ENCODE results near the gene SLC5A1. TPM values are rescaled to one million over a fixed set of nuclear protein-coding genes. Genes with fewer than 3 reads are reported as not detected.
A peak's percentile ranks its signal among the peaks of the same experiment; 100 is the strongest.
"Not testable (repeated sequence)": the region's sequence is repeated elsewhere in the genome, so short reads cannot be mapped to it uniquely, and the experiment has no call there.

The SLC5A1 gene
- total and polyA plus RNA-seq, 3 experiments from 2014 or later, result not detected

DNA sequence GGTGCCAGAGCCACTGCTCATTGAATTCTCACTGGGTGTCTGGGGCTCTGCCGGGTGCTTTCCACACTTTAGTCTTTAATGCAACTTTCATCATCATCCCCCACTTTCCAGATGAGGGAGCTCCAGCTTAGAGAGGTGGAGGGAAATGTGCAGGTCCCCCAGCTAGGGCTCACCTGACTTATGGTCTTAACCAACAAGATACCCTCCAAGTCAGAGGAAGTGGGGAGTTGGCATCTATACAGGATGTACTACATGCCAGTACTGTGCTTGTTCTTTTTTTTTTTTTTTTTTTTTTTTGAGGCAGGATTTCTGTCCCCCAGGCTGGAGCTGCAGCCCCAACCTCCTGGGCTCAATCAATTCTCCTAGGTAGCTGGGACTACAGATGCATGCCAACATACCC lies 89.7 kb downstream of the SLC5A1 start:
- Mint-ChIP-seq H3K27ac (no peak overlapping the region), H3K9me3 (no peaks in the 10 kb centered on the region), H3K36me3 (peaks cover 0 to 3% (median 1%) of the 10 kb centered on the region in 3 donors), H3K4me3 (no peak overlapping the region), H3K4me1 (peaks cover 6 to 8% (median 6%) of the 10 kb centered on the region in 3 donors), H3K27me3 (peaks cover 0 to 4% of the 10 kb centered on the region in 2 donors)
- Histone ChIP-seq H3K9me3 (ENCODE audit: low read length) (no peaks in the 10 kb centered on the region), H3K36me3 (ENCODE audit: insufficient read depth, low read length) (no peaks in the 10 kb centered on the region), H3K4me1 (ENCODE audit: insufficient read depth, low read length) (peaks cover 10% of the 10 kb centered on the region), H3K27me3 (ENCODE audit: insufficient read depth, low read length, poor library complexity, severe bottlenecking) (no peaks in the 10 kb centered on the region), H3K4me3 (ENCODE audit: low read length) (no peak overlapping the region), H3K27ac (ENCODE audit: low read depth, low read length) (no peak overlapping the region)
- no peak for DNase-seq
- ChIA-PET CTCF (no interaction called here), POLR2A (no interaction called here)

DNA sequence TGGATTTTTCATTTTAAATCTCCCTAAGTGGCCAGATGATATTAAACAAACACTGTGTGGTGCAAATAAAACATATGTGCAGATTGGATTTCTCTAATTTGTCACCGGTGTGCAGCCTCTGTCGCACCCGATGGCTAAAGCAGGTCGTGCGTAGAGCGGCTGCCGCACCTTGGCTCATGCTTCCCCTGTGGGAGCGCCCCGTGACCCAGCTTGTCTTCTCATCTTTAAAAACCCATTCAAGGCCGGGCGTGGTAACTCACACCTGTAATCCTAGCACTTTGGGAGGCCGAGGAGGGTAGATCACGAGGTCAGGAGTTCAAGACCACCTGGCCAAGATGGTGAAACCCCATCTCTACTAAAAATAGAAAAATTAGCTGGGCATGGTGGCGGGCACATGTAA lies 91.7 kb downstream of the SLC5A1 start:
- H3K4me1 ChIP-seq (ENCODE audit: insufficient read depth, low read length), result peaks cover 15% of the 10 kb centered on the region

DNA sequence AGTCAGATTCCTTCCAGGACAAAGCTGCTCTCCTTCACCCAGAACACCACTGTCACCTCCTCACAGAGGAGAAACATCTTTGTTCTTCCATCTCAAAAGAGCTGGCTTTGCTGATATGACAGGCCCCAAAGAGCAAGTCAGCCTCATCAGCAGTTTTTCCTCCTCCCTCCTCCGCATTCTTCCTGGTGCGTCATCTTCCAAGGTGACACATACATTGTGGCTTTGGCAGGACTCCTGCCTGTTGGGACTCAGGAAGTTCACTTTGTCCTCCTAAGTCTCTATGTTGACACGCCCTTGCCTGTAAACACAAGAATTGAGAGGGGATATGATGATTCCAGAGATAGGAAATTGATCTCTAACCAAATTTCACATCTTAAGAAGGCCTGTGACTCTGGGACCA lies 92.9 kb downstream of the SLC5A1 start:
- DNase-seq; H3K4me3 ChIP-seq (ENCODE audit: low read length); H3K9me3 ChIP-seq (ENCODE audit: low read length); H3K9me3 Mint-ChIP-seq; H3K27me3 ChIP-seq (ENCODE audit: insufficient read depth, low read length, poor library complexity, severe bottlenecking); H3K36me3 ChIP-seq (ENCODE audit: insufficient read depth, low read length); H3K27ac ChIP-seq (ENCODE audit: low read depth, low read length); POLR2A ChIA-PET; CTCF ChIA-PET; H3K36me3 Mint-ChIP-seq; H3K27me3 Mint-ChIP-seq: not testable (repeated sequence)
- H3K4me1 ChIP-seq (ENCODE audit: insufficient read depth, low read length), result peaks cover 15% of the 10 kb centered on the region
- Mint-ChIP-seq H3K27ac (peak overlapping the region in 1 of 8 donors; percentile 38), H3K4me3 (peak overlapping the region in 1 of 7 donors; percentile 19), H3K4me1 (peaks cover 14 to 16% (median 15%) of the 10 kb centered on the region in 3 donors)

More for the DNA sequence above, 91.7 kb downstream of the SLC5A1 start:
- H3K4me1 Mint-ChIP-seq, result peaks cover 14 to 16% (median 15%) of the 10 kb centered on the region in 3 donors
- POLR2A ChIA-PET; CTCF ChIA-PET; DNase-seq; H3K9me3 Mint-ChIP-seq; H3K27ac ChIP-seq (ENCODE audit: low read depth, low read length); H3K27me3 Mint-ChIP-seq; H3K9me3 ChIP-seq (ENCODE audit: low read length); H3K27ac Mint-ChIP-seq; H3K4me3 ChIP-seq (ENCODE audit: low read length); H3K36me3 Mint-ChIP-seq; H3K27me3 ChIP-seq (ENCODE audit: insufficient read depth, low read length, poor library complexity, severe bottlenecking); H3K36me3 ChIP-seq (ENCODE audit: insufficient read depth, low read length); H3K4me3 Mint-ChIP-seq: not testable (repeated sequence)

DNA sequence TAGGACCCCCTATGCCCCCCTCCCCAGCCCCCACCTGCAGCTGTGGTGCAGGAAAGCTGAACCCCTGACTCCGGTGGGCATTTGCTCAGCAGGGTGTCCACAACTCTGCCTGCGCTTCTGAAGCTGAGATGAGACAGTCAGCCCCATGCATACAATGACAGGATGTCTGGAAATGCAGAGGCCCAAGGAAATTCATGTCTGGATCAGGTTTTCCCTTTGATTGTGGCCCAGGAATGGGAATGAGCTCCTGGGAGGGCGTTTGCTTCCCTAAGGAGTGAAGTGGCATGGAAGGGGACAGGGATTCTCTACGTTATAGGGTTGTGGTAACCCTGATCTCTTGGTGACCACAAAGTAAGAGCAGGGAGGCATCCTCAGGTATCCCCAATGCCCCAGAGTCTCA lies 93.8 kb downstream of the SLC5A1 start:
- H3K4me3 ChIP-seq (ENCODE audit: low read length); H3K27me3 ChIP-seq (ENCODE audit: insufficient read depth, low read length, poor library complexity, severe bottlenecking); H3K9me3 Mint-ChIP-seq; DNase-seq; H3K36me3 ChIP-seq (ENCODE audit: insufficient read depth, low read length); H3K27me3 Mint-ChIP-seq; POLR2A ChIA-PET; H3K9me3 ChIP-seq (ENCODE audit: low read length); H3K27ac ChIP-seq (ENCODE audit: low read depth, low read length); H3K36me3 Mint-ChIP-seq; CTCF ChIA-PET: not testable (repeated sequence)
- H3K27ac Mint-ChIP-seq, result peak overlapping the region in 2 of 8 donors; percentile 88 to 96
- H3K4me1 ChIP-seq (ENCODE audit: insufficient read depth, low read length), result peaks cover 15% of the 10 kb centered on the region
- peak overlapping the region in 2 of 7 donors; percentile 16 to 92 for H3K4me3 Mint-ChIP-seq
- H3K4me1 Mint-ChIP-seq, result peaks cover 17 to 20% (median 19%) of the 10 kb centered on the region in 3 donors

DNA sequence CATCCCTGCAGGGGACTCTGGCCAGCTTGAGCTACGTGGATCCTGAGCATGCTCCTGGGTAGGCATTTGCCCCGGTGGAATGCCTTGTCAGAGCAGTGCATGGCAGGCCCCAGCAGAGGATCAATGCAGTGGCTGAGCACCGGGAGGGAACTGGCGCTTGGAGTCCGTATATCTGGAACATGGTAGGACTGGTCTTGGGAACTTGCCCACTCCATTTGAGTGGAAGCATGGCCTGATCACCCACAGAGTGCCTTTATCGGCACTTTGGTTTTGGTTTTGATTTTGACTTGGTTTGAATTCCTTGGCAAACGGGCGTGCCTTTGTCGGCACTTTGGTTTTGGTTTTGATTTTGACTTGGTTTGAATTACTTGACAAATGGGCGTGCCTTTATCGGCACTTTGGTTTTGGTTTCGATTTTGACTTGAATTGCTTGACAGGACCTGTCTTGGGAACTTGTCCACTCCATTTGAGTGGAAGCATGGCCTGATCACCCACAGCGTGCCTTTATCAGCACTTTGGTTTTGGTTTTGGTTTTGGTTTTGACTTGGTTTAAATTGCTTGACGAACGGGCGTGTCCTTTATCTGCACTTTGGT lies 94.8 kb downstream of the SLC5A1 start:
- Histone ChIP-seq H3K4me3 (ENCODE audit: low read length) (peak overlapping the region; percentile 81), H3K27ac (ENCODE audit: low read depth, low read length) (peak overlapping the region; percentile 45), H3K4me1 (ENCODE audit: insufficient read depth, low read length) (peaks cover 19% of the 10 kb centered on the region)
- CTCF ChIA-PET; H3K9me3 ChIP-seq (ENCODE audit: low read length); H3K27me3 ChIP-seq (ENCODE audit: insufficient read depth, low read length, poor library complexity, severe bottlenecking); POLR2A ChIA-PET; H3K27me3 Mint-ChIP-seq; H3K36me3 Mint-ChIP-seq; H3K36me3 ChIP-seq (ENCODE audit: insufficient read depth, low read length); H3K9me3 Mint-ChIP-seq: not testable (repeated sequence)
- Mint-ChIP-seq H3K4me1 (peaks cover 23 to 29% (median 29%) of the 10 kb centered on the region in 3 donors), H3K4me3 (peak overlapping the region; percentile 85 to 94 (median 91)), H3K27ac (peak overlapping the region; percentile 88 to 96 (median 92))
- peak in 4 of 5 donors; percentile 38 to 70 (median 57) for DNase-seq

DNA sequence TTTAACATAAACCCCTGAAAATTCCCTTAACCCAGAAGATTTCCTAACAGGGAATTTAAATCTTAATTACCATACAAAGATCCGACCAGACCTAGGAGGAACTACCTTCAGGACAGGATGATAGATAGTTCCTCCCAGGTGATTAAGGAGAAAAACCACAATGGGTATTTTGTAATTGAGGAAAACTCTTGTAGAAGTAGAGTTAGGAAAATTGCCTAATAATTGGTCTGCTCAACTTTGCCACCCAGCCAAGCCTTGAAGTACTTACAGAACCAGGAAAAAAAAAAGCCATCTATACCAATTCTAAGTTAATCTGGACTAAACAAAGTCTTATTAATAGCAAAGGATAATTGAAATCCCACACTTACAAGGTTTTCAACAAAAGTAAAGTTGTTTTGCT lies 95.5 kb downstream of the SLC5A1 start:
- H3K4me3 ChIP-seq (ENCODE audit: low read length), result peak overlapping the region; percentile 81
- POLR2A ChIA-PET; DNase-seq; CTCF ChIA-PET; H3K9me3 ChIP-seq (ENCODE audit: low read length); H3K36me3 ChIP-seq (ENCODE audit: insufficient read depth, low read length); H3K27me3 ChIP-seq (ENCODE audit: insufficient read depth, low read length, poor library complexity, severe bottlenecking); H3K27me3 Mint-ChIP-seq; H3K9me3 Mint-ChIP-seq; H3K36me3 Mint-ChIP-seq: not testable (repeated sequence)
- peak overlapping the region; percentile 4 for H3K27ac ChIP-seq (ENCODE audit: low read depth, low read length)
- peaks cover 19% of the 10 kb centered on the region for H3K4me1 ChIP-seq (ENCODE audit: insufficient read depth, low read length)
- H3K4me1 Mint-ChIP-seq, result peaks cover 28 to 36% (median 36%) of the 10 kb centered on the region in 3 donors
- H3K4me3 Mint-ChIP-seq, result peak overlapping the region; percentile 85 to 94 (median 91)
- H3K27ac Mint-ChIP-seq, result peak overlapping the region; percentile 88 to 96 (median 92)

DNA sequence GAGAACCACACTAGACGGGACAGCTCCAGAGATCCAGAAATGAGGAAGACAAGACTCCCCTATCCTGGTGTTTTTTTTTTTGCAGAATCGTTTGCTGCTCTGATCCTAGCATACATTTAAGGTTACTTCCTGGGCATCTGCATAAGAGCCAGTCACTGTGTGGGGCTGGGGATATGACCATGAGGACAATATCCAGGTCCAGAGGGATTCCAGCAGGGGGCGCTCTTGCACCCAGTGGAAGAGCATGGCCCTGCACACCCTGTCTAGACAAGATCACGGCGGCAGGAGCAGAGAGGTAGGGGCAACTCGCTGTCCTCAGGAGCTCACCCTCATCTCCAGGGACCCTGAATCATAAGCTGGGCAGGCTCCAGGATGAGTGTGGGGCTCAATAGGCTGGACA lies 97.6 kb downstream of the SLC5A1 start:
- H3K36me3 ChIP-seq (ENCODE audit: insufficient read depth, low read length); H3K27me3 Mint-ChIP-seq; H3K9me3 ChIP-seq (ENCODE audit: low read length); H3K4me3 Mint-ChIP-seq; H3K4me3 ChIP-seq (ENCODE audit: low read length); CTCF ChIA-PET; H3K27me3 ChIP-seq (ENCODE audit: insufficient read depth, low read length, poor library complexity, severe bottlenecking); H3K9me3 Mint-ChIP-seq; H3K27ac ChIP-seq (ENCODE audit: low read depth, low read length); H3K36me3 Mint-ChIP-seq; POLR2A ChIA-PET: not testable (repeated sequence)
- H3K4me1 Mint-ChIP-seq, result peaks cover 38 to 52% (median 51%) of the 10 kb centered on the region in 3 donors
- peaks cover 30% of the 10 kb centered on the region for H3K4me1 ChIP-seq (ENCODE audit: insufficient read depth, low read length)
- H3K27ac Mint-ChIP-seq, result peak overlapping the region in 1 of 8 donors; percentile 17
- DNase-seq, result peak in 1 of 5 donors; percentile 13

DNA sequence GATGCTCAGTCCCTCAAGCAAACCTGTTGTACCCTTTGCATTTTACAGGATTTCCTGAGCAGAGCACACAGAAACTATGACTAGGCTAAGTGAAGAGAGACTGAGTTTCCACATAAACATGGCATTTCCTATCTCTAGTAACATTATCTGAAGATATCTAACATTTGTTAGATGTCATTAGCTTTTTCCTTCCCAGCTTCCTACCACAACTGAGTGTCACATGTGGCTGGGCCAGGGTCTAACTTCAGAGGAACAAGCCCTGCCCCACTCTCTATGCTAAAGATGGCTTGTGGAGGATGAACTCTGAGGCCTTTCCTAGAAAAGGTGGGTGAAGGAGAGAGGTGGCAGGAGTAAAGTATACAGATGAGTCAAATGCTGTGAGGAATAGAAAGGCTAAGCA lies 99.5 kb downstream of the SLC5A1 start:
- ChIA-PET POLR2A (no interaction called here), CTCF (interaction anchor here (1.4 kb wide), 1 partner anchor 119 kb away, joined by 3 read pairs; no protein-coding TSS in a partner anchor)
- no peak for DNase-seq
- peak overlapping the region in 1 of 7 donors; percentile 23 for H3K4me3 Mint-ChIP-seq
- H3K27me3 Mint-ChIP-seq, result no peaks in the 10 kb centered on the region
- peak overlapping the region; percentile 35 to 83 (median 50) for H3K27ac Mint-ChIP-seq
- H3K4me1 ChIP-seq (ENCODE audit: insufficient read depth, low read length), result peaks cover 22% of the 10 kb centered on the region
- no peaks in the 10 kb centered on the region for H3K9me3 ChIP-seq (ENCODE audit: low read length)
- no peaks in the 10 kb centered on the region for H3K36me3 ChIP-seq (ENCODE audit: insufficient read depth, low read length)
- no peak overlapping the region for H3K4me3 ChIP-seq (ENCODE audit: low read length)
- peaks cover 0 to 5% (median 3%) of the 10 kb centered on the region in 3 donors for H3K36me3 Mint-ChIP-seq
- H3K9me3 Mint-ChIP-seq, result peaks cover 3 to 7% (median 6%) of the 10 kb centered on the region in 5 donors
- H3K27me3 ChIP-seq (ENCODE audit: insufficient read depth, low read length, poor library complexity, severe bottlenecking), result no peaks in the 10 kb centered on the region
- peaks cover 34 to 48% (median 46%) of the 10 kb centered on the region in 3 donors for H3K4me1 Mint-ChIP-seq
- no peak overlapping the region for H3K27ac ChIP-seq (ENCODE audit: low read depth, low read length)
